GM21423 (cell line): ENCODE data around the gene CYP4F12.

Experiments used
- ATAC-seq: cut with Tn5 transposase; IDR thresholded peaks from one replicate; pipeline ENCODE4 v1.9.1; 2021; ENCODE audit warnings: mild to moderate bottlenecking, moderate library complexity; ENCODE audit not compliant: unreplicated experiment

The CYP4F12 gene

GRCh38 chr19:15702534-15702930 is 29.6 kb downstream of the CYP4F12 start:
- ATAC-seq: no peak

- ATAC-seq: no peak
These were observed 41.8 kb downstream of the CYP4F12 start for GRCh38 chr19:15714638-15715037.

- no peak for ATAC-seq
These were observed 42.8 kb downstream of the CYP4F12 start for GRCh38 chr19:15715642-15716041.

- ATAC-seq: no peak
These were observed 44.9 kb downstream of the CYP4F12 start for GRCh38 chr19:15717809-15718208.

- no peak for ATAC-seq
These were observed 48.4 kb downstream of the CYP4F12 start for GRCh38 chr19:15721268-15721667.

- no peak for ATAC-seq
These were observed 50.1 kb downstream of the CYP4F12 start for GRCh38 chr19:15722956-15723355.

GRCh38 chr19:15727724-15728123 is 54.8 kb downstream of the CYP4F12 start, which contains the start of gene OR10H2:
Gene OR10H2 (plus strand): TSS chr19:15728024. CDS start chr19:15728044, 20 bp downstream.
- no peak for ATAC-seq

GRCh38 chr19:15730538-15730937 is 57.7 kb downstream of the CYP4F12 start:
- ATAC-seq: no peak

GRCh38 chr19:15732388-15732787 is 59.5 kb downstream of the CYP4F12 start:
- no peak for ATAC-seq

- ATAC-seq: no peak
These were observed 61.0 kb downstream of the CYP4F12 start for GRCh38 chr19:15733895-15734294.

GRCh38 chr19:15737722-15738121 is 64.8 kb downstream of the CYP4F12 start, which contains the start of gene OR10H3:
Gene OR10H3 (plus strand): TSS chr19:15737985. CDS start chr19:15741393, 3,408 bp downstream.
- no peak for ATAC-seq

- ATAC-seq: no peak
These were observed 67.9 kb downstream of the CYP4F12 start for GRCh38 chr19:15740785-15741184.
